RWPE2 (cell line): ENCODE data around the gene KIAA0408.

Experiments used
- ATAC-seq: fragments of 200-7000 bp; cut with Tn5 transposase; 3 replicates; pipeline ENCODE4 v1.9.1; 2021; ENCODE audit warnings: low read depth
- DNase-seq: peaks from one replicate; pipeline ENCODE4 v3.0.0-alpha.2; 2020; ENCODE audit warnings: low spot score
- H3K27ac ChIP-seq: fragments of 450-650 bp; 2 replicates; pipeline ENCODE4 v1.5.1; 2017; ENCODE audit warnings: mild to moderate bottlenecking; ENCODE audit not compliant: poor library complexity, severe bottlenecking
- H3K27me3 ChIP-seq: fragments of 250-450 bp; sonication (Bioruptor Pico); 2 replicates; pipeline ENCODE4 v1.5.1; 2021; ENCODE audit warnings: mild to moderate bottlenecking, moderate library complexity; ENCODE audit not compliant: insufficient read depth, poor library complexity, severe bottlenecking
- H3K36me3 ChIP-seq: fragments of 250-450 bp; sonication (Bioruptor Pico); 2 replicates; pipeline ENCODE4 v1.5.1; 2020; ENCODE audit warnings: low read depth, mild to moderate bottlenecking, moderate library complexity
- H3K4me1 ChIP-seq: fragments of 250-450 bp; sonication (Bioruptor Pico); 2 replicates; pipeline ENCODE4 v1.5.1; 2021; ENCODE audit warnings: mild to moderate bottlenecking, moderate library complexity; ENCODE audit not compliant: insufficient read depth, poor library complexity, severe bottlenecking
- H3K4me3 ChIP-seq: fragments of 250-450 bp; sonication (Bioruptor Pico); 2 replicates; pipeline ENCODE4 v1.5.1; 2021; ENCODE audit warnings: mild to moderate bottlenecking, moderate library complexity; ENCODE audit not compliant: severe bottlenecking
- H3K9me3 ChIP-seq: fragments of 250-450 bp; sonication (Bioruptor Pico); 2 replicates; pipeline ENCODE4 v1.5.1; 2021; ENCODE audit warnings: mild to moderate bottlenecking, moderate library complexity; ENCODE audit not compliant: severe bottlenecking
- TF ChIP-seq, protein P1 (sequence below): fragments of 450-650 bp; IDR thresholded peaks from one replicate; pipeline ENCODE4 v1.5.1; 2017; ENCODE audit warnings: mild to moderate bottlenecking, moderate library complexity; ENCODE audit not compliant: poor library complexity, severe bottlenecking

KIAA0408 gene

DNA sequence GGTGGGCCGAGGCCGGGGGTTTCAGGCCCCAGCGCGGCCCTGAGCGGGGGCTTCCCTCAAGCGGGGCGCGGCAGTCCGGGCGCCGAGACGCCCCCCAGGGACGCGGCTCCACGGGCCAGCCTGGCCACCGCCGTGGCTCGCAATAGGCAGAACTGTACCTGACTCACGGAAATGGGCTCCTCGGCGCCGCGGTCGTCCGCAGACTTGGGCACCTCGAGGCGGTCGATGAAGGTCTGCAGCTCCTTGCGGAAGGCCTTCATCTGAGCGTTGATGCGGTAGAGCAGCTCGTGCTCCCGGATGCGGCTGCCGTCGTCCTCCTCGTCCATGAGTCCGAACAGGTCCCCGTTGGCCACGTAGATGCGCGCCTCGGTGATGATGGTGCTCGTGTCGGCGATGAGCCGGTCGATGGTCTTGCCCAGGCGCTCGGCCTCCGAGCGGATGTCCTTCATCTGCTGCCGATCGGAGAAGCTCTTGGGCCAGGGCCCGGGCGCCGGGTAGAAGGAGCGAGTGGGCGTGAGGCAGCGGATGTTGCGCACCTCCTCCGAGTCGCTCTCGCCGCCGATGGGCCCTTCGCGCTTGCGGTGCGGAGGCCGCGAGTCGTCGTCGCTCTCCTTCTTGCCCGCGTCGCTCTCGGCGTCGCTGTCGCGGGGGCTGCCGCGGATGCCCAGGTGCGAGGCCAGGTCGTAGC lies 16.1 kb upstream of the KIAA0408 start:
- H3K9me3 ChIP-seq, result no peaks in the 10 kb centered on the region
- H3K36me3 ChIP-seq, result no peaks in the 10 kb centered on the region
- no peak overlapping the region for H3K27ac ChIP-seq
- ATAC-seq, result no peak
- H3K4me3 ChIP-seq, result no peak overlapping the region
- no peaks in the 10 kb centered on the region for H3K27me3 ChIP-seq
- TF ChIP-seq, protein P1, sequence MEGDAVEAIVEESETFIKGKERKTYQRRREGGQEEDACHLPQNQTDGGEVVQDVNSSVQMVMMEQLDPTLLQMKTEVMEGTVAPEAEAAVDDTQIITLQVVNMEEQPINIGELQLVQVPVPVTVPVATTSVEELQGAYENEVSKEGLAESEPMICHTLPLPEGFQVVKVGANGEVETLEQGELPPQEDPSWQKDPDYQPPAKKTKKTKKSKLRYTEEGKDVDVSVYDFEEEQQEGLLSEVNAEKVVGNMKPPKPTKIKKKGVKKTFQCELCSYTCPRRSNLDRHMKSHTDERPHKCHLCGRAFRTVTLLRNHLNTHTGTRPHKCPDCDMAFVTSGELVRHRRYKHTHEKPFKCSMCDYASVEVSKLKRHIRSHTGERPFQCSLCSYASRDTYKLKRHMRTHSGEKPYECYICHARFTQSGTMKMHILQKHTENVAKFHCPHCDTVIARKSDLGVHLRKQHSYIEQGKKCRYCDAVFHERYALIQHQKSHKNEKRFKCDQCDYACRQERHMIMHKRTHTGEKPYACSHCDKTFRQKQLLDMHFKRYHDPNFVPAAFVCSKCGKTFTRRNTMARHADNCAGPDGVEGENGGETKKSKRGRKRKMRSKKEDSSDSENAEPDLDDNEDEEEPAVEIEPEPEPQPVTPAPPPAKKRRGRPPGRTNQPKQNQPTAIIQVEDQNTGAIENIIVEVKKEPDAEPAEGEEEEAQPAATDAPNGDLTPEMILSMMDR, result no peak
- H3K4me1 ChIP-seq, result no peaks in the 10 kb centered on the region
- peak; percentile 41 for DNase-seq

DNA sequence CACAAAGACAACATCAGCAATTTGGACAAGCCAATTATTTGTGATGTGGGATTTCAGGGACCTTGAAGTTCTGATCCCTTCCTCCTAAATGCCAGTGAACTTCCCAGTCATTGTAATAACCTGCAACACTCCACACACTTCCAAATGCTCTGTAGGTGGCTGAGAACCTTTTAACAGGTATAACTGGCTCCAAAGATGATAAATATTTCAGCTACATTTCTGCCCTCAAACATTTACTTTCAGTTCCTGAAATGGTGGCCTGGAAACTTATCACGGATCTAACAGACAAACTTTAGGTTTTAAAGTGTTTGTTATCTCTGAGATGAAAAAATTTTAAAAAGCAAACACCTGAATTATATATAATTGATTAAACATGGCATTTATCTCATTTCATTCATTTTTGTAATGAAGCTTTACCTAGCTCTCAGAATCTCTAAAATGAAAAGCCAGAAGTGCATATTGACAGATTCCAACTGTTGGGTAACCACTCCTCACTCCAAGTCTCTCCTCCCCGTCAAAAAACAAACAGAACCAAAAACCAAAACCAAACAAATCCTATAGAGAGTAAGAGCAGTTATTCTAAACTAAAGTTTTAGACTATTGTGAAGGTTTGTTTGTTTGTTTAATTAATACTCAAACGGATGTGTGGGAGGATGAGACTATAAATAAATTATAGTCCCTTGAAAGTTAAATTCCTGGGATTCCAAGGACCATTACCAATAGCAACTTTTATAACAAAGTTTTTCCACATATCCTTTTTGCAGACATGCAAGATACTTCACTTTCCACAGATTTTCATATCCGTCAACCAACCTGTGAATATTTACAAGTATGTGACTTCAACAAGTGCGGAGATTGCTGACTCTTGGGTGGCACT lies 12.4 kb upstream of the KIAA0408 start:
- no peak for DNase-seq
- no peak for ATAC-seq
- no peaks in the 10 kb centered on the region for H3K36me3 ChIP-seq

DNA sequence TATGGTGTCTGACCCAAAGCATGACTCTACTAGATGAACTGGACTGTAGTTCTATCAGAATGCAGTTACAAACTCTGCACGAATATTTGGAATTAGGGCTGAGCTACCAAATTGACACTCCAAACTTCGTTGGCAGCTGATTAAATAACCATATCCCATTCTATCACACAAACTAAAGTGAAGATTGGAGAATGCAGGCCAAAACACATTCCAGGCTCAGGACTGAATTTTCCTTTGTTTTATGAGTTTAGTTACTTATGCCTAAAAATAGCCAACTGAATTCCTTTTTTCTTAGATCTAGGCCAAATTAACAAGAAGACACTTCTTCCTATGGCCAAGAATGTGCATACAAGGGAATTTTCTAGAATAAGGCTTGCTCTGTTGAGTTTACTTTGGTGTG lies 9.7 kb upstream of the KIAA0408 start:
- ATAC-seq (no peak), DNase-seq (no peak)
- TF ChIP-seq, protein P1, result no peak
- H3K27me3 ChIP-seq, result no peaks in the 10 kb centered on the region
- H3K4me3 ChIP-seq, result no peak overlapping the region
- H3K36me3 ChIP-seq, result no peaks in the 10 kb centered on the region
- H3K4me1 ChIP-seq, result no peaks in the 10 kb centered on the region
- H3K9me3 ChIP-seq, result no peaks in the 10 kb centered on the region
- no peak overlapping the region for H3K27ac ChIP-seq

More for the DNA sequence above, 12.4 kb upstream of the KIAA0408 start:
- no peaks in the 10 kb centered on the region for H3K4me1 ChIP-seq
- no peaks in the 10 kb centered on the region for H3K9me3 ChIP-seq
- TF ChIP-seq, protein P1, result no peak
- no peaks in the 10 kb centered on the region for H3K27me3 ChIP-seq
- H3K4me3 ChIP-seq, result no peak overlapping the region
- H3K27ac ChIP-seq, result no peak overlapping the region

DNA sequence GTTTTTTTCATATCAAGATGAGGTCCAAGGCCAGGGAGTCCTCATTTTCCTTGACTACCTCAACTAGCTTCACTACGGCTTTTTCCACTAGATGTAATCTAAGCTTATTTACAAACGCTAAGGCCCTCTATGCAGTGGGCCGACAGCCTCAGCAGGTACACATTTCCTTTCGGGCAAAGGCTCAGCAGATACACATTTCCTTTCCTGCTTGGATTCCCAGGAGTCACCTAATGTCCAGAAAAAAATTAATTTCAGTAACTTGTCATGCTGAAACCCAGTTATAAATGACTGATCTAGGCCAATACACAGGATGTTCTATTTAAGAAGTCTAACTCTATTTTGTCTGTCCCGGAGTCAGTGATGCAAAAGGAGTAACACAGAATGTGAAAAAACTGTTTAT lies 7.2 kb upstream of the KIAA0408 start:
- ATAC-seq, result no peak
- no peak overlapping the region for H3K27ac ChIP-seq
- TF ChIP-seq, protein P1, result no peak

More for the DNA sequence above, 7.2 kb upstream of the KIAA0408 start:
- Histone ChIP-seq H3K4me3 (no peak overlapping the region), H3K4me1 (no peaks in the 10 kb centered on the region), H3K9me3 (no peaks in the 10 kb centered on the region), H3K36me3 (no peaks in the 10 kb centered on the region), H3K27me3 (no peaks in the 10 kb centered on the region)
- no peak for DNase-seq
